ENCODE results near the gene KRT7.
"Not testable (repeated sequence)": the region's sequence is repeated elsewhere in the genome, so short reads cannot be mapped to it uniquely, and the experiment has no call there.

Gene KRT7

DNA sequence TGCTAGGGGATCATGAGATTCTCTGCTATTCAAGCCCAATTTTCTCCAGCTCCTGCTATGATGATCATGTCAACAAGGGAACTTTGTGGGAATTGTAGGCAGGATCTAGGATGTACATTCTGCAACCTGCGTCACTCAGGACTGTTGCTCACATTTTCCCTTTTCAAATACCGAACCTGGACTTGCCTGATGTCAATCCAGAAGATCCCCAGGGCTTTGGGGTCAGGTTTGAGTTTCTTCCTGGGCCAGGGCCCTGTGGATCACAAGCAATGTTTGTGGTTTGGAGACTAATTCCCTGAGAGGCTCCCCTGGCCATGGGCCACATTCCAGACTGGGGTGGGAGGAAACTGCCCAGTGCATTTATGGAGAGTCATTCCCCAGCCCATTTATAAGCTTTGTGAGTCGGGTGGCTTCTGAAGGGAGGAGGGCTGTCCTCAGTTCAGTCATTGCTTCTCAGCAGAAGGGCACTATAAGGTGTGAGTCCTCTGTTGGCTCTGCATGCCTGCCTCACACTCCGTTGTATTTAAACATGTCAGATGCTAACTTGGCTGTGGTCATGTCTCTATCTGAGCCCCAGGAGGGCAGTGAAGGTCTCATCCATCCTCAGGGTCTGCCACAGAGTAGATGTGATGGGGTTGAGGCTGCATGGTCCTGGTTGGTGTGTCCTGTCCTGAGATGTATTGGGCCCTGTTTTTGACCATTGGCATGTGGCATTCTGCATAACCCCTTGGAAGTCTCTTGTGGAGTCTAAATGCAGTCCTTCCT is 47.9 kb downstream of the KRT7 start:
- DNase-seq, result no peak

DNA sequence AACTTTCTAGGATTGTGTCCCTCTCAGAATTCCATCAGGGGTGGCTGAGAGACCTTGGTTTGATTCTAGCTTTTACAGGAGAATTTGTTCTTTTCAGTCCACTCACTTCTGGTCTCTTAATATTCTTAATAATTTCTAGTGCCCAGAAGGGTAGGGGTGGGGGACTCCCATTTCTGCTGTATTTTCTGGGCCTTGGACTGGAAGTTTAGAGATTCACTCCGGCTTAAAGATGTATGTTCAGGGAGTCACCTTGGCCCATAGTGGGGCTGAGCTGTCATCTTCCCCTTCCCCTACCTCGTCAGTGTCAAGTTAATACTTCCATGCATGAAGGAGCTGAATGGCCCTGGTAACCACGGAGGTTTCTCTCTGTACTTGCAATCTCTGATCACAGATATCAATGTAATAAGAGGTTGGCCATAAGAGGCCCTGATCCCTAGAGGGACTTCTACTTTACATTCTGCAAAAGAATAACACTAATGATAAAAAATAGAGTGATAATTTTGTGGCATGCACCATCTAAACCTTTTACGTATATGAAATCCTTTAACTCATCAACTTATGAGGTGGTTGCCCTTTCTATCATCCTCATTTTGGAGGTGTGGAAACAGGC is 51.6 kb downstream of the KRT7 start:
- DNase-seq, result no peak

DNA sequence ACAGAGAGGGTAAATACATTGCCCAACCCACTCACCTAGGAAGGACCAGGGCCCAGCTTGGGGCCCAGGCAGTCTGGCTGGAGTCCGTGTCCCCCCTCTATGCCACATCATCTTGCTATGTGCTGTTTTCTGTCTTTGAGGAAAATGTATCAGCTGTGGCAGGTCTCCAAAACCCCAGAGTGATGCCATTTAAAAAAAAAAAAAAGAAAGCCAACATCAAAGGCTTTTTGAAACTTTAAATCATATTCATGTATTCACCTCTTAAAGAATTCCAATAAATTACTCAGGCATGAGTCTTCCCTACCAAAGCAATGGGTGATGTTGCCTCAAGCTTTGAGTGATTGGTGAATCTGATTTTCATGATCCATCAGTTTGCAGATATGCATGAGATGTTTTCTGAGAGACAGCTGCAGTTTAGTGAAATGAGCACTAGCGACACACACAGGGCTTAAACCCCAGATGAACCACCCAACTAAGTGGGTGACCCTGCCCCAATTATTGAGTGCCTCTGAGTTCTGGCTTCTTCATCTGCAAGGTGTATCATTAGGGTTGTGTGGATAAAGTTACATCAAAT is 52.2 kb downstream of the KRT7 start:
- DNase-seq, result no peak

DNA sequence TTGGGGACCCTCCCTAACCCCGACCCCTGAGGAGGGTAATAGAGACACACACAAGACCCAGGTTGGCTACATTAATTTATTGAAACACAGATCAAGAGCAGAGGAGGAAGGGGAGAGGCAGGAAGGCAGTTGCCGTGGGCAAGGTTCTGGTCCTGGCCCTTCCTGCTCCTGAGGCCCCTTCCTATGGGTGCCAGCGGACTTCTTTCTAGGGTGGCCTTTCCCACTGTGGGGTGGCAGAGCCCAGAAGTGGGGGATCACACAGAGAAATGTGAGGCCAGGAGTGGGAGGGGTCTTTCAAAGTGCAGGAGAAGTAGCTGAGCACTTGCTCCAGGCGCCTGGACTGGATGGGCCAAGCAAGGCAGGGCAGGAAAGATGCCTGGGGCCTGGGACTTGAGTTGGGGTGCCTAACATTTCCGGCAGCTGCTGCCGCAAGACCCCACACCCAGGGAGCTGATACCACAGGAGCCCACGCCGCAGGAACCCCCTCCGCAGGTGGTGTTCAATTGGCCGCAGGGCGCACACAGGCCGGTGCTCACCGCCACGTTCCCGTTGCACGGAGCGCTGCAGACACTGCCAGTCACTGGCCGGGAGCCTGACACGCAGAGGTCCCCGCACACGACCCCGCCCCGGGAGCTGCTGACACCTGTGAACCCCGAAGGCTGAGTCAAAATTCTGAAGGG is 52.9 kb downstream of the KRT7 start:
- no peak for DNase-seq

DNA sequence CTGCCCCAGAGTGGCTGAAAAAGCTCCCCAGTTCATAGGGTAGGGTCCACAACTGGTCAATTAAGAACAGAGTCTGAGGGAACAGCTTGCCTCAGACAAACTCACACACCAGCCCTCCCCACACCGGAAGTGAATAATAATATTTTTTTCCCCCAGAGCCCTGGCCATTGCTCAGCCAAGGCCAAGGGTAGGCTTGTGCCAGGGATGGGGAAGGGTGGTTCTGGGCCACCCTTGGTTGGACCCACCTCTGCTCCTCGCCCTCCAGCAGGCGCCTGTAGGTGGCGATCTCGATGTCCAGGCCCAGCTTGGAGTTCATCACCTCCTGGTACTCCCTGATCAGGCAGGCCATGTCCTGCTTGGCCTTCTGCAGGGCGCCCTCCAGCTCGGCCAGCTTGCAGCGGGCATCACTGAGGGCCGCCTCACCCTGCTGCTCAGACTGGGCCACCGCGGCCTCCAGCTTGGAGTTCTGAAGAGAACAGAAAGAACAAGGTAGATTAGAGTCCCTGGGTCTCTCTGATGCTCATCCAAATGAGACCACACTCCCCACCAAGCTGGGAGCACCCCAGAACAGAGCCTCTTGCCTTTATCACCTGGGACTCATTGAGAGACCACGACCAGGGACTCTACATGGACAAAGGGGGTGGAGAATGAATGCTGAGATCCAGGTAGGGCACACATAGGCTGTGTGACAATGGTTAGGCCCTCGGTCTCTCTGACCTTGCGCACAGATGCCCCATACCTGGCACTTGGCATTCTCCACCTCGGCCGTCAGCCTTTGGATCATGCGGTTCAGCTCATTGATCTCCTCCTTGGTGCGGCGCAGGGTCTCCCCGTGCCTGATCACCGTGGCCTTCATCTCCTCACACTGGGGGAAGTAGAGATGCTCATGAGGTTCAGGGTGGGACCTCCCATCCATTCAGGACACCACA is 54.1 kb downstream of the KRT7 start:
- DNase-seq, result not testable (repeated sequence)

DNA sequence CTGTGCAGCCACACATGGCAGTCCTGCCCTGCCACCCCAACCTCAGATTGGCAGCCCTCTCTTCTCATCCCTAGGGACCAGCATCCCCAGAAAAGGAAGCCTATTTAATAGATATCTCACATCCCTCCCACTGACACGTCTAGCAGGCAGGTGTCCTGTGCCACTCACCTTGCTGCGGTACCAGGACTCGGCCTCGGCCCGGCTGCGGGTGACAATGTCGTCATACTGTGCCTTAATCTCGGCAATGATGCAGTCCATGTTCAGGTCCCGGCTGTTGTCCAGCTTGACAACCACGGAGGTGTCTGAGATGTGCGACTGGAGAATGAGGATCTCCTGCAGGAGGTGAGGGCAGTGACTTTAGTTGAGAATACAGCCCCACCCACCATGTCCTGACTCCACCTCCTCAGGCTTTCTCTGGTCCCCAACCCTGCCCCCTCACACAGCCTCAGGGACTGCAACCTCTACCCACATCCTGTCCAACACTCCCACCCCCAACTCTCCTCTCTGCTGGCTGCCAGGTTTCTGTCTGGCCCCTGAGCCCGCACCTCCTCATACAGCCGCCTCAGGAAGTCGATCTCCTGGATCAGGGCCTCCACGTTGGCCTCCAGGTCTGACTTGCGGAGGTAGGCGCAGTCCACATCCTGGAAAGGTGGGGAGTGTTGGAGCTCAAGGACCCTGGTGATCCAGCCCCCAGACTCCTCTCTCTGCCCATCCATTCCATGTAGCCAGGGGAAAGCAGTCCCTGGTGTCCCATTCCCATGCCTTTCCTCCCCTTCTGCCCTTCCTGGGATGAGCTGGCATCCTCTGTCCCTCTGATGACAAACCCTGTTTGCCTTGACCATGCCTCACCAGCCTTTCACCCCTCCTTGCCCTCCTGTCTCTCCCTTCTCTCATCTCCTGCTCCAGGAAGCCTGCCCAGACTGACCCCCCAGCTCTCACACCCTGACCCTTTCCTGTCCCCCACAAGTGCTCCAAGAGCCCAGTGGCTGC is 55.1 kb downstream of the KRT7 start:
- DNase-seq, result not testable (repeated sequence)

DNA sequence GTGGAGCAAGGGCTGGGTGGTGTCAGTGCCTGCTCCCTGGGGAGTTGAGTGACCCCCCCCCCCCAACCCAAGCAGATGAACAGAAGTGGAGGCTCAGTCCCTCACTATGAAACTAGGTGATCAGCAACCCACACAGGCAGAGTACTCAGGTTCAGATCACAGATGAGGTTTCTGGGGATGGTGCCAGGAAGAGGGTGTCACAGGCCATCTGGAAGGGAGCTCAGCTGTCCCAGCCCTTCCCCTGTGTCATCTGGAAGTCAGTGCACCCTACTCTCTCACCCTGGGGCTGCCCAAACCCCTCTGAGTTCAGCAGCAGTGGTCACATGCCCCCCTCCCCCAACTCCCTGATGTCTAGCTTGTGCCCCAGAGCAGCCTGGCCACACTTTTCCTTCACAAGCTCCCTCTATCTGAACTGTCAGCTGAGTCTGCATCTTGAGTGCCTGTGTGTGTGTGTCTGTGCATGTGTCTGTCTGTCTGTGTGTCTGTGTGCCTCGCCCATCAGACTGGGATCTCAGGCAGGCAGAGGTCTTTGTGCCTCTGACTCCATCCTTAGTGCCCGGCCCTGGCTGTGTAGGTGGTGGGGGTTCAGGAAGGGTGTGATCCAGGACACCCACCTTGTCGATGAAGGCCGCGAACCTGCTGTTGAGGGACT is 57.6 kb downstream of the KRT7 start:
- not testable (repeated sequence) for DNase-seq

DNA sequence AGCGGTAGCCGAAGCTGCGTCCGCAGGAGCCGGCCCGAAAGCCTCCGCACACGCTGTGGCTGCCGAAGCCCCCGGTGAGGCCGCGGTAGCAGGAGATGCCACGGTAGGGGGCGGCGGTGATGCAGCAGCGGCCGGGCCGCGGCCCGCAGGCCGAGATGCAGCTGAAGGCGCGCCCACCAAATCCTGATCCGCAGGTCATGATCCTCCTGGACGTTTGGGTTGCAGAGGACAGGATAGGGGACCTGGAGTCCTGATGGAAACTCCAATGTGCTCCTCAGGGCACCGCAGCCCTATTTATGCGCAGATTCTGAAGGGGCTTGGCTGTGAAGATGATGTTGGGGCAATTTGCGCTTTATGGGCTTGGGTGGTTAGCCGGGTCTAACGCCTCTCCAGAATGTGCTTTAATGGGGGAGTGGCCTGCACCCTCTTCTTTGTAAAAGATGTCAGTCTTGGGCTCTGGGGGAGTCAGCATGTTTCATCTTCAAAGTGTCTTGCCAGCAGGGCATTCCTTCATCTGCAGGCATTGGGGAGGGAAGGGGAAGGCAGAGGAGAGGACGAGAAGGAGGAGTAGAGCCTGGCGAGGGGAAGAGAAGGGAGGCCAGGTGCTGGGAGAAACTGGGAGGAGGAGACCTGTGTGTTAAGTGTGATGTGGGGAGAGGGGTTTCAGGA is 58.4 kb downstream of the KRT7 start, which contains the start of gene KRT81:
Gene KRT81 (minus strand): TSS at position 268 of the 669 bp plus-strand sequence. CDS start 69 bp downstream, at position 199.
- no peak for DNase-seq

DNA sequence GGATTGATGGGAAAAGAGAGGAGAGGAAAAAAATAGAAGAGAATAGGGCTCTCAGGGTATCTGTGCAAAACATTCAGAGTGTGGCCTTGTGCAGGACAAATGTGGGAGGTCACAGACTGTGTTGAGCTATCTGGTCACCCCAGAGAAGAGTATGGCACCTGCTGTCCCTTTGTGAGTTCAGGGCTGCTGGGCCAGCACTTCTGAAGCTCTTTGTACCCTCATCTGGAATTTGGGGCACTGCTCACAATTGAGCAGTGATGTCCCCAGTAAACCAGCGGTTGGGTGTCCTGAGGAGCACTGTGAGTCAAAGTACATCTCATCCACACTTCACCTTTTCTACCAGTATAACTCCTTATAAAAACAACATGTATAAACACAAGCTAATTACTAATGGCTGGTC is 60.9 kb downstream of the KRT7 start:
- no peak for DNase-seq

DNA sequence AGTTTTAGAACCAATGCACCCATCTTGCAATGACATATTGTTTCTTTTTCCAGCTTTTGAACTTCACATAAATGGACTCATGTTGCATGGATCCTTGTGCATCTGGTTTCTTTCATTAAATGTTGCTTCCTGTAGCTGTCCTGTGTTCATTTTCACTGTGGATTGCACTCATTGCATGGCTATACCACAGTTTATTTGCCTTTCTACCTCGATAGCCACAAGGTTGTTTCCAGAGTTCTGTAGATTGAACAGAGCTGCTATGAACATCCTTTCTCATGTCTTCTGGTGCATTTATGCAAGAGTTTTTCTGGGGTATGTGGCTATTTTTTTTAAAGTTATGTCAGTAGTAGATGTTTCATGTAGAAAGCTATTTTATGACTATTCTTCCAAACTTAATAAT is 61.8 kb downstream of the KRT7 start:
- DNase-seq, result no peak

DNA sequence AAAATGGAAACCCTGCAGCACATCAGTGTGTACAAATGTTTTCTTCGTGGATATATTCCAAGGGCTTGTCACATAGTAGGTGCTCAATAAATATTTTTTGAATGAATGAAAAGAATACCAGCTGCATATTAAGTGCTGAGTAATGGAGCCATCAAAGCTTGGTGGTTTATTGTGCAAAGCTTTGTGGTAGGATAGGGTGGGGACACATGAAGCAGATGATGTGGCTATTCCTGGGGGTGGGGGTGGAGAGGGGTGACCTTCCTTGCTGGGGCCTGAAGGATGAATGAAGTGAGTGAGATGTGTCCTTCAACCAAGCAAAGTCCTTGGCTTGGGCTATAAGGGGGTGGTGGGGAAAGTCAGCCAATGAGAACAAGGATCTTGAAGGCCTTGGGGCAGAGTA is 62.6 kb downstream of the KRT7 start:
- DNase-seq, result no peak

DNA sequence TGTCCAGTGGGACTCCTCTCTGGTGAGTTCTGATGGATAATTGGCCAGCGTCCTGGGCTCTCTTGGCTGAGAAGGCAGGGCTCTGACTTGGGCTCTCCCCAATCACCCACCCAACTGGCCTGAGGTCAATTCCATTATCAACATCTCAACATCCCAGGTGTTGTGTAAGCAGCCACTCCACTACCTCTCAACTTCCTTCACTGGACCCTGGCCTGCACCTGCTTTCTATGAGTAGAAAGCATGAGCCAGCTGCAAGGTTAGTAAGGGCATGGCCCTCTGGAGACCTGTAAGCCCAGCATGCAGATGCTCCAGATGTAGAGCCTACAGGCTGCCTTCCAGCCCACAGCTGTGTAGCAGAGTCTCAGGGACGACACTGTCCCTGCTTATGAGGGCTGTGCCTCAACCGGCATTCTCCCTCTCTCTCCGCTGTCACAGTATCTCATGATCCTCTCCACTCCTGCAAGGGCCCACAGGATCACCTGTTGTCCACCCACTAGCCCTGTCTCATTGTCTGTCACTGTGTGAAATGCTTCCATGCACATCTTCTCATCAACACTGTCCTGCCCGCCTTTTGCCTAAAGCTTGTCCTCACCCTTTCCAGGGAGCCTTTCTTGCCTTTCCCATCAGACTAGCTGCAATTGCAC is 63.7 kb downstream of the KRT7 start:
- no peak for DNase-seq

Data from stimulated activated naive CD4-positive, alpha-beta T cell treated with Interleukin-2 at 50 U/mL for 16 hours (primary cell).